AG04450 (cell line): ENCODE measurements around the gene IFNAR1. TPM values are rescaled to one million over a fixed set of nuclear protein-coding genes. Genes with fewer than 3 reads are reported as not detected.

Experiments
- CTCF ChIA-PET: fragments of 300-600, 350-600 bp; formaldehyde crosslinking; extraction: SDS; loops from one replicate; lab custom pipeline; 2022; ENCODE audit warnings: antibody characterized with exemption, inconsistent platforms; lab: Charles Lee
- POLR2A ChIA-PET: fragments of 350-600 bp; formaldehyde crosslinking; extraction: SDS; loops from one replicate; lab custom pipeline; 2021; ENCODE audit warnings: antibody characterized with exemption, inconsistent platforms; lab: Yijun Ruan, JAX
- DNase-seq: peaks from one replicate; pipeline ENCODE4 v3.0.0-alpha.2; 2011; ENCODE audit warnings: low read depth, low spot score
- H3K27ac ChIP-seq: one replicate; pipeline ENCODE4 v1.5.1; 2012; ENCODE audit warnings: low read depth, low read length, control low read depth
- H3K27me3 ChIP-seq: one replicate; pipeline ENCODE4 v1.6.0; 2012; ENCODE audit warnings: low read length; ENCODE audit not compliant: control insufficient read depth, insufficient read depth
- H3K4me3 ChIP-seq: 2 replicates; pipeline ENCODE4 v1.5.1; 2011; ENCODE audit warnings: mild to moderate bottlenecking, low read depth, low read length, control low read depth
- H3K9me3 ChIP-seq: 2 replicates; pipeline ENCODE4 v1.5.1; 2012; ENCODE audit warnings: low read length; ENCODE audit not compliant: control insufficient read depth, insufficient read depth
- polyA plus RNA-seq: library from polyadenylated mRNA; depleted of rRNA; stranded (reverse); fragments of >200 nt; gene quantifications from 2 replicates; pipeline ENCODE4 v1.2.3, GENCODE V29; 2011
- TF ChIP-seq, protein P1 (sequence below): IDR thresholded peaks from 2 replicates; pipeline ENCODE4 v1.5.1; 2011; ENCODE audit warnings: low read depth, low read length, control low read depth, inconsistent platforms

Gene IFNAR1
- polyA plus RNA-seq, 1 experiment = 21.2 TPM

GRCh38 chr21:33401630-33401992, 76.8 kb downstream of the IFNAR1 start:
- Histone ChIP-seq H3K4me3 (no peak overlapping the region), H3K27me3 (no peaks in the 10 kb centered on the region), H3K9me3 (no peaks in the 10 kb centered on the region; the same call in 1 of the 2 replicates), H3K27ac (no peak overlapping the region)
- no peak for DNase-seq
- ChIA-PET CTCF (no interaction called here), POLR2A (interaction anchor here (0.5 kb wide), 1 partner anchor 26 kb away, joined by 3 read pairs; no protein-coding TSS in a partner anchor)
- TF ChIP-seq, protein P1, sequence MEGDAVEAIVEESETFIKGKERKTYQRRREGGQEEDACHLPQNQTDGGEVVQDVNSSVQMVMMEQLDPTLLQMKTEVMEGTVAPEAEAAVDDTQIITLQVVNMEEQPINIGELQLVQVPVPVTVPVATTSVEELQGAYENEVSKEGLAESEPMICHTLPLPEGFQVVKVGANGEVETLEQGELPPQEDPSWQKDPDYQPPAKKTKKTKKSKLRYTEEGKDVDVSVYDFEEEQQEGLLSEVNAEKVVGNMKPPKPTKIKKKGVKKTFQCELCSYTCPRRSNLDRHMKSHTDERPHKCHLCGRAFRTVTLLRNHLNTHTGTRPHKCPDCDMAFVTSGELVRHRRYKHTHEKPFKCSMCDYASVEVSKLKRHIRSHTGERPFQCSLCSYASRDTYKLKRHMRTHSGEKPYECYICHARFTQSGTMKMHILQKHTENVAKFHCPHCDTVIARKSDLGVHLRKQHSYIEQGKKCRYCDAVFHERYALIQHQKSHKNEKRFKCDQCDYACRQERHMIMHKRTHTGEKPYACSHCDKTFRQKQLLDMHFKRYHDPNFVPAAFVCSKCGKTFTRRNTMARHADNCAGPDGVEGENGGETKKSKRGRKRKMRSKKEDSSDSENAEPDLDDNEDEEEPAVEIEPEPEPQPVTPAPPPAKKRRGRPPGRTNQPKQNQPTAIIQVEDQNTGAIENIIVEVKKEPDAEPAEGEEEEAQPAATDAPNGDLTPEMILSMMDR = no peak

DNA sequence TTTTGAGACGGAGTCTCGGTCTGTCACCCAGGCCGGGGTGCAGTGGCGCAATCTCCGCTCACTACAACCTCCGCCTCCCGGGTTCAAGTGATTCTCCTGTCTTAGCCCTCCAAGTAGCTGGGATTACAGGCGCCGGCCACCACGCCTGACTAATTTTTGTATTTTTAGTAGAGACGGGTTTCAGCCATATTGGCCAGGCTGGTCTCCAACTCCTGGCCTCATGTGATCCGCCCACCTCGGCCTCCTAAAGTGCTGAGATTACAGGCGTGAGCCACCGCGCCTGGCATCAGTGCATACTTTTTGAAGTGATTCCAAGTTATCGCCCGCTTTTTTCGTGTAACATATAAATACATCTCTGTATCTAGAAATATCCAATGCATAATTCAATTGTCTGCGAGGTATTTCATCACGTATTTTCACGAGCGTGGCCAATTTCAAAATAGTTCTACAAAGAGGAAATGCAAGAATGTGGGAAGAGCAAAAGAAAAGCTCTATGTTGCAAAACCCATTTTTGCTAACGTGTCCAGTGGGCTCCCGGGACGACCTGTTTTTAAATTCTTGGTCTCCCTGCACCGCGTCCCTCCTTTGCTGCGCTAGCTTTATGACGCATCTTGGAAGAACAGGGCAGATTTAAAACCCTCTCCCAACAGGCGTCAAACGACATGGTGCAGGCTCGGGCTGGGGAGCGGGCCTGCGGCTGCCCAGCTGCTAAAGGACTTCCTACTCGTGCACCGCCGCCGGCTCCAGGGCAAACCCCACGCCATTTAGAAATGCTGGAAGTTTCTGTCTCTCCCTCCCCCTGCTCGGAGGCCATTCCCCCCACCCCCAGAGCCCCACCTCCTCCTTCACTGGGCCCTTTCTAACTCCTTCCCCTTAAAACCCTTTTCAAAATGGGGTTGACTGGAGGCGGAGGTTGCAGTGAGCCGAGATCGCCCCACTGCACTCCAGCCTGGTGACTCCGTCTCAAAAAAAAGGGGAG, 77.5 kb downstream of the IFNAR1 start:
- H3K27me3 ChIP-seq = no peaks in the 10 kb centered on the region
- H3K9me3 ChIP-seq = no peaks in the 10 kb centered on the region; the same call in 1 of the 2 replicates
- peak overlapping the region; percentile 73 for H3K27ac ChIP-seq
- TF ChIP-seq, protein P1 = no peak
- H3K4me3 ChIP-seq = peak overlapping the region; percentile 81
- POLR2A ChIA-PET = interaction anchor here (0.5 kb wide), 1 partner anchor 25 kb away, joined by 3 read pairs; no protein-coding TSS in a partner anchor
- CTCF ChIA-PET = interaction anchor here (0.6 kb wide), 2 partner anchors 44 to 631 kb away, joined by 3 to 8 read pairs; partner anchors contain the start of gene PAXBP1
- DNase-seq = no peak

DNA sequence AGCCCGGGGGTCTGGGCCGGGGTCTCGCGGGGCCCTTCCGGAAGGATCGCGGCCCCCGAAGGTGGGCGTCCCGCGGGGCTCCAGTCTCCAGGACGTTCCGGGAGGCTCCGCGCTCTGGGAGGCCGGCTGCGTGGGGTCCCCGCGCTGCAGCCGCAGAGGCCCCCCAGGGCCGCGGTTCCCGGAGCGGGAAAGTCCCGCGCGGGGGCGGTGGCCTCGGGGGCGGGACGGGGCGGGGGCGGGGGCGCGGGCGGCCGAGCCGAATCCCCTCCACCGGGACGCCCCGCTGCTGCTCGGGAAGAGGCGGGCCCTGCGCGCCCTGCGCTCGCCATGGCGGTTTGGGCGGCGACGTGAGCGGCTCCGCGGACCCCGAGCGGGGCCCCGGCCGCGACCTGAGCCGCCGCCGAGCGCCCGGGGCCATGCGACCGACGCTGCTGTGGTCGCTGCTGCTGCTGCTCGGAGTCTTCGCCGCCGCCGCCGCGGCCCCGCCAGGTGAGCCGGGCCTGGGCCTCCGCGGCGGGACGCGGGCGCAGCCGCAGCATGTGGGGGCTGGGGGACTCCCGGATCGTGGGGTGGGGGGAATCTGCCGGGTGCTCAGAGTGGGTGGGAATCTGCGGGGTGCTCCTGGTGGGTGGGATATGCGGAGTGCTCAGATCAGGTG, 78.5 kb downstream of the IFNAR1 start, which contains the start of gene IFNGR2:
TSS of gene IFNGR2 (plus strand) at position 286 of the 658 bp plus-strand sequence. CDS start at position 417, 131 bp downstream.
- H3K27ac ChIP-seq = peak within 1 kb of the TSS; percentile 75
- DNase-seq = no peak
- peak within 1 kb of the TSS; percentile 81 for H3K4me3 ChIP-seq
- TF ChIP-seq, protein P1 = no peak
- no peaks in the 10 kb centered on the region; the same call in 1 of the 2 replicates for H3K9me3 ChIP-seq
- H3K27me3 ChIP-seq = no peaks in the 10 kb centered on the region
- ChIA-PET CTCF (interaction anchor here (2.1 kb wide), 1 partner anchor 203 kb away, joined by 7 read pairs; no protein-coding TSS in a partner anchor), POLR2A (no interaction called here)

GRCh38 chr21:33403786-33404585, 79.2 kb downstream of the IFNAR1 start:
- TF ChIP-seq, protein P1 = no peak
- Histone ChIP-seq H3K27me3 (no peaks in the 10 kb centered on the region), H3K4me3 (peak overlapping the region; percentile 81), H3K9me3 (no peaks in the 10 kb centered on the region; the same call in 1 of the 2 replicates), H3K27ac (peak overlapping the region; percentile 75)
- CTCF ChIA-PET = interaction anchor here (1.1 to 2.1 kb wide), 2 partner anchors 202 to 204 kb away, joined by 3 to 7 read pairs; no protein-coding TSS in a partner anchor
- DNase-seq = no peak
- POLR2A ChIA-PET = no interaction called here
